GM13976 (cell line): ENCODE data around the gene TMPRSS4.

Experiments used
- DNase-seq: peaks from one replicate; pipeline ENCODE4 v3.0.0; 2012; ENCODE audit warnings: low spot score
- CTCF ChIP-seq: IDR thresholded peaks from 2 replicates; pipeline ENCODE4 v1.5.1; 2012; ENCODE audit warnings: borderline replicate concordance, mild to moderate bottlenecking; ENCODE audit not compliant: insufficient read depth; ENCODE audit errors: extremely low read depth, missing control alignments, control extremely low read depth
- in situ Hi-C: fragments of 300-500 bp; cut with MboI; formaldehyde crosslinking; loops from one replicate; pipeline ENCODE4 v1.12.0; 2022; ENCODE audit warnings: low sequenced_read_pairs, mixed read lengths, inconsistent platforms; ENCODE audit not compliant: unreplicated experiment

The TMPRSS4 gene

GRCh38 chr11:118084656-118085055, 7.8 kb downstream of the TMPRSS4 start:
- TF ChIP-seq CTCF, result no peak
- in situ Hi-C loops, result no loop called here
- DNase-seq, result no peak

GRCh38 chr11:118086913-118087768, 10.3 kb downstream of the TMPRSS4 start, which contains the start of gene SMIM35:
Gene SMIM35, minus strand, starts transcription at chr11:118086963. Its CDS starts 206 bp downstream, at chr11:118086757.
- in situ Hi-C loops, result no loop called here
- no peak for TF ChIP-seq CTCF
- DNase-seq, result no peak

GRCh38 chr11:118087931-118088330, 11.1 kb downstream of the TMPRSS4 start:
- in situ Hi-C loops, result no loop called here

GRCh38 chr11:118088531-118088930, 11.7 kb downstream of the TMPRSS4 start:
- no peak for DNase-seq
- in situ Hi-C loops, result no loop called here
- no peak for TF ChIP-seq CTCF

More at GRCh38 chr11:118087931-118088330, 11.1 kb downstream of the TMPRSS4 start:
- DNase-seq, result no peak
- no peak for TF ChIP-seq CTCF

- in situ Hi-C loops, result no loop called here
- no peak for TF ChIP-seq CTCF
- DNase-seq, result no peak
Measured at GRCh38 chr11:118090545-118091162, 13.8 kb downstream of the TMPRSS4 start.

- in situ Hi-C loops, result no loop called here
- TF ChIP-seq CTCF, result no peak
- no peak for DNase-seq
Measured at GRCh38 chr11:118091690-118092089, 14.8 kb downstream of the TMPRSS4 start.
